HS-5 (cell line): ENCODE results near the gene HNF4A.
"Not testable (repeated sequence)": the region's sequence is repeated elsewhere in the genome, so short reads cannot be mapped to it uniquely, and the experiment has no call there.

Experiments
- DNase-seq: peaks from one replicate; pipeline ENCODE4 v3.0.0-alpha.2; 2012; ENCODE audit warnings: low read depth

The HNF4A gene

GRCh38 chr20:44345941-44346340 is 9.6 kb upstream of the HNF4A start:
- DNase-seq = not testable (repeated sequence)

- no peak for DNase-seq
These were observed 7.3 kb upstream of the HNF4A start for GRCh38 chr20:44348168-44348659.

- DNase-seq = no peak
These were observed 6.2 kb upstream of the HNF4A start for GRCh38 chr20:44349349-44349748.

- DNase-seq = no peak
These were observed 4.9 kb upstream of the HNF4A start for GRCh38 chr20:44350567-44350966.

- DNase-seq = no peak
These were observed 461 bp upstream of the HNF4A start for GRCh38 chr20:44354979-44355497.

GRCh38 chr20:44356353-44356723 is 839 bp downstream of the HNF4A start:
- no peak for DNase-seq

- no peak for DNase-seq
These were observed 1.5 kb downstream of the HNF4A start for GRCh38 chr20:44357020-44357419.

- DNase-seq = no peak
These were observed 2.1 kb downstream of the HNF4A start for GRCh38 chr20:44357555-44358125.

- DNase-seq = no peak
These were observed 3.3 kb downstream of the HNF4A start for GRCh38 chr20:44358776-44359175.

- DNase-seq = no peak
These were observed 4.7 kb downstream of the HNF4A start for GRCh38 chr20:44360221-44360620.

- DNase-seq = no peak
These were observed 5.5 kb downstream of the HNF4A start for GRCh38 chr20:44361021-44361420.

- no peak for DNase-seq
These were observed 7.0 kb downstream of the HNF4A start for GRCh38 chr20:44362466-44362940.

- no peak for DNase-seq
These were observed 8.6 kb downstream of the HNF4A start for GRCh38 chr20:44364068-44364467.

GRCh38 chr20:44364780-44365179 is 9.3 kb downstream of the HNF4A start:
- no peak for DNase-seq

GRCh38 chr20:44367746-44368145 is 12.2 kb downstream of the HNF4A start:
- no peak for DNase-seq

- DNase-seq = no peak
These were observed 15.2 kb downstream of the HNF4A start for GRCh38 chr20:44370639-44371218.

GRCh38 chr20:44382641-44383040 is 27.1 kb downstream of the HNF4A start:
- no peak for DNase-seq

GRCh38 chr20:44384423-44385027 is 29.0 kb downstream of the HNF4A start:
- no peak for DNase-seq

- peak; percentile 73 for DNase-seq
These were observed 33.0 kb downstream of the HNF4A start for GRCh38 chr20:44388466-44389023.

- no peak for DNase-seq
These were observed 34.4 kb downstream of the HNF4A start for GRCh38 chr20:44389871-44390270.

- DNase-seq = no peak
These were observed 34.8 kb downstream of the HNF4A start for GRCh38 chr20:44390280-44390679.

- no peak for DNase-seq
These were observed 36.7 kb downstream of the HNF4A start for GRCh38 chr20:44392088-44392775.
